HG03457 (cell line): ENCODE measurements around the gene PHRF1.
"Not testable (repeated sequence)": the region's sequence is repeated elsewhere in the genome, so short reads cannot be mapped to it uniquely, and the experiment has no call there.

ENCODE experiments used
- ATAC-seq: cut with Tn5 transposase; IDR thresholded peaks from one replicate; pipeline ENCODE4 v1.9.1; 2021; ENCODE audit warnings: moderate number of reproducible peaks; ENCODE audit not compliant: unreplicated experiment

Gene PHRF1

DNA sequence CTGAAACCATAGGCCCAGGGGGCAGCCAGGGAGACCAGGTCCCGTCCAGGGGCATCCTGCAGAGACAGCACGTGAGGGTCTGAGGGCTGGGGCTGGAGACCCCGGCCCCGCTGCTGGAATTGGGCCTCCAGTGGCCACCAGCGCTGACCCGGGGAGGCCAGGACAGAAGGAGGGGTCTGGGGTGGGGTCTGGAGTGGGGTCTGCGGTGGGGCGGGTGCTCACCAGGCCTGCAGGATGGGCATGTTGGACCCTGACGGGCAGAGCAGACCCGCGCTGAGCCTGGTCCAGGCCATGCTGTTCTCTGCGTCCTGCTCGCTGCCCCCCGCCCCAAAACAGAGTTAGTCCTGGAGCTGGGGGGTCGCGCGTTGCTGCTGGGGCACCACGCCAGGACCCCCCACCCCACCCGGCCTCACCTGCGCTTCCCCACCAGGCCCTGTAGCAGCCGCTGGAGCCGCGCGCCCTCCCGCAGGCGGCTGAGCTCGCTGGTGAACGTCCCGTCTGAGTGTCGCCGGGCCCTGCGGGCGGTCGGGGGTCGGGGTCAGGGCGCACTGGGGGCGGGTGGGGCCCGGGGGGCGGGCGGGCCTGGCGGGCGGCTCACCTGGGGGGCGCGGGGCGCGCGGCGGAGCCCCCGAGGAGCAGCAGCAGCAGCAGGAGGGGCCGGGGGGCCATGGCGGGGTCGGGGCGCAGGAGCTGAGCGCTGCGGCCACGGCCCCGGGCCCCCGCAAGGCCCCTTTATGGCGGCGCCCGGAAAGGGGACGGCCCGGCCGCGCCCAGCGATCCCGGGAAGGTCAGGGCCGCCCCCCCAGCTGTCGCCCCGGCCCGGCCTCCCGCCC, 50.4 kb downstream of the PHRF1 start, which contains the start of gene SCT:
TSS of gene SCT (minus strand) at position 707 of the 833 bp plus-strand sequence. CDS start at position 669, 38 bp downstream.
- ATAC-seq, result no peak

DNA sequence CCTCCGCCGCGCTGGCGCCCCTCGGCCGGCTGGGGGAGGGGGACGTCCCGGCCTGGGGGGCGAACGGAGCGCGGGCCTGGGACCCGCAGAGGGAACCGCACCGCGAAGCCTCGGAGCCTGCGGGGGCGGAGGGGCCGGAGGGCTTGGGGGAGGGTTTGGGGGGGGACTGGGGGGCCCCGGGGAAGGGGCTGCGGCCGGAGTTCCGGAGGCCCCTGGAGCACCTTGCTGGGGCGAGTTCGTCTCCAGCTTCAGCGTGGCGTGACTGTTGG, 51.0 kb downstream of the PHRF1 start:
- ATAC-seq, result no peak

DNA sequence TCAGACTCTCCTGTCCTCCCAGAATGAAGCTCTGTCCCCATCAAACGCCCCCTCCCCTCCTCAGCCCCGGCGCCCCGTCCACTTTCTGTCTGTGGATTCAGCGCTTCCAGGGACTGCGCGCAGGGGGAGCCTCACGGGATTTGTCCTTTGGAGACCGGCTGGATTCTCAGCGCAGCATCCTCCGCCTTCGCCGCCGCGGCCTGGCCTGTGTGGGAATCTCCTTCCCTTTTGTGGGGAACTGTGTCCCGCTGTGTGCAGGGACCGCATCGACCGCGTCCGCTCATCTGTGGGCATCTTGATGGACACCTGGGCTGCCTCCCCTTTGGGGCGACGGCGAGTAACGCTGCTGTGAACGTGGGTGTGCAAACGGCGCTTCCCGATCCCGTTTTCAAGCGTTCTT, 51.8 kb downstream of the PHRF1 start:
- no peak for ATAC-seq

DNA sequence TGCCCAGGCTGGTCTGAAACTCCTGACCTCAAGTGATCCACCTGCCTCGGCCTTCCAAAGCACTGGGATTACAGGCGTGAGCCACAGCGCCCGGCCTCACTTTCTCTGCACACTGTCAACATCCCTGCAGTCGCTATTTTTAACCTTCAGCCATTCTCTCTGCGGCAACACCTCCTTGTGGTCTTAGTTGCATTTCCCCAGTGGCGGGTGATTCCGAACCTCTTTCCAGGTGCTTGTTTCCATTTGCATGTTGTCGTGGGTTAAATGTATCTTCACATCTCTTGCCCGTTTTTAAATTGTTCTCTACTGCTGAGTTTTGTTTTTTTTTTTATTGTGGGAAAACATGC, 52.9 kb downstream of the PHRF1 start:
- no peak for ATAC-seq

DNA sequence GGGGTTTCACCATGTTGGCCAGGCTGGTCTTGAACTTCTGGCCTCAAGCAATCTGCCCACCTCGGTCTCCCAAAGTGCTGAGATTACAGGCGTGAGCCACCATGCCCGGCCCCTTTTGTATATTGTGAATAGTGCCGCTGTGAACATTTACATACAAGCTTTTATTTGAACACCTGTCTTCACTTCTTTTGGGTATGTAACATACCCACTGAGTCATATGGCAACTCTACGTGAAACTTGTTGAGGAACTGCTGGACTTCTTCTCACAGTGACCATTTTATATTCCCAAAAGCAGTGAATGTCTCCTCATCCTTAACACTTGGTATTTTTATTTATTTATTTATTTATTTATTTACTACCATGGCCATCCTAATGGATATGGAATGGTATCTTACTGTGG, 54.6 kb downstream of the PHRF1 start:
- no peak for ATAC-seq

DNA sequence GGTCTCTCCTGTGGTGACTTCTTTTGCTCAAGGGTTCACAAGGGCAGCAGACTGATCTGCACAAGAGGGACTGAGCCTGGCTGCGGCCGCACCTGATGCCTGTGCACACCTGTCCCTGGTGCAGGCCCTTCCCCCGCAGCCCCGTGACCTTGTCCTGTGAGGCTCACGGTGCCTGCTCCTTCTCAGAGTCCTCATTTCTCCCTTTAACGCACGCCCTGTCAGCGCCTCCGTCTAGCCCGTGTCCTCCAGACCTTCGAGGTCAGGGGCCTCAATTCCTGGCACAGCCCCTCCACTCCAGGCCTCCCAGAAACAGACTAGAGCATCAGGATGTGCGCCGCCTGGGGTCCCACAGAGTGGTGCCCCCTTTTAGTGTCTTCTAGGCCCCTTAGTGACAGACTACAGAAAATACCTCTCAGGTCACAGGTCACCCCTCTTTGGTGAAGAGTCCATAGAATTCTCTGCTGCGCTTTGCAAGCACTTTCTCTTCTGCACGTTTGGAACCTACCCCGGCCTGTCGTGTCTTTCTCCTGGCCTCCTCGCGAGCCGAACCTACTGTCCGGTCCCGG, 59.8 kb downstream of the PHRF1 start:
- ATAC-seq, result no peak

DNA sequence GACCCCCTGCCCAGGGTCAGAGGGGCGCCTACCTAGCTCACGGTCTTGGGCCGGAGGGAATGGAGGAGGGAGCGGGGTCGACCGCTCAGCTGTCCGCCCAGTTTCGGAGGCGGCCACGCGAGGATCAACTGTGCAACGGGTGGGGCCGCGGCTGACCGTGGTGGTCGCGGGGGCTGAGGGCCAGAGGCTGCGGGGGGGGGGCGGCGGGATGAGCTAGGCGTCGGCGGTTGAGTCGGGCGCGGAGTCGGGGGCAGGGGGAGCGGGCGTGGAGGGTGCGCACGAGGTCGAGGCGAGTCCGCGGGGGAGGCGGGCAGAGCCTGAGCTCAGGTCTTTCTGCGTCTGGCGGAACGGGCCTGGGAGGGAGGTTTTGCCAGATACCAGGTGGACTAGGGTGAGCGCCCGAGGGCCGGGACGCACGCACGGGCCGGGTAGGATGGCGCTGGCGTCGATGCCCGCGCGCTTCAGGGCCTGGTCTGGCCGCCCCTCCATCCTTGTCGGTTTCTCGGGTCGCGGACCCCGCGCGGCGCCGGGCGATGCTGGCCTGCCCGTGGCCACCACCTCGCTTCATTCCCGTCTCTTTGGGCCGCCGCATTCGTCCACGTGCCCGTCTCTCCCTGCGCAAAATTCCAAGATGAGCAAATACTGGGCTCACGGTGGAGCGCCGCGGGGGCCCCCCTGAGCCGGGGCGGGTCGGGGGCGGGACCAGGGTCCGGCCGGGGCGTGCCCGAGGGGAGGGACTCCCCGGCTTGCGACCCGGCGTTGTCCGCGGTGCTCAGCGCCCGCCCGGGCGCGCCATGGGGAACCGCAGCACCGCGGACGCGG, 60.5 kb downstream of the PHRF1 start, which contains the start of gene DRD4:
TSS of gene DRD4 (plus strand) at position 759 of the 822 bp plus-strand sequence. CDS start at position 795, 36 bp downstream.
- no peak for ATAC-seq

DNA sequence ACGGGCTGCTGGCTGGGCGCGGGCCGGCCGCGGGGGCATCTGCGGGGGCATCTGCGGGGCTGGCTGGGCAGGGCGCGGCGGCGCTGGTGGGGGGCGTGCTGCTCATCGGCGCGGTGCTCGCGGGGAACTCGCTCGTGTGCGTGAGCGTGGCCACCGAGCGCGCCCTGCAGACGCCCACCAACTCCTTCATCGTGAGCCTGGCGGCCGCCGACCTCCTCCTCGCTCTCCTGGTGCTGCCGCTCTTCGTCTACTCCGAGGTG, 61.0 kb downstream of the PHRF1 start:
- no peak for ATAC-seq

DNA sequence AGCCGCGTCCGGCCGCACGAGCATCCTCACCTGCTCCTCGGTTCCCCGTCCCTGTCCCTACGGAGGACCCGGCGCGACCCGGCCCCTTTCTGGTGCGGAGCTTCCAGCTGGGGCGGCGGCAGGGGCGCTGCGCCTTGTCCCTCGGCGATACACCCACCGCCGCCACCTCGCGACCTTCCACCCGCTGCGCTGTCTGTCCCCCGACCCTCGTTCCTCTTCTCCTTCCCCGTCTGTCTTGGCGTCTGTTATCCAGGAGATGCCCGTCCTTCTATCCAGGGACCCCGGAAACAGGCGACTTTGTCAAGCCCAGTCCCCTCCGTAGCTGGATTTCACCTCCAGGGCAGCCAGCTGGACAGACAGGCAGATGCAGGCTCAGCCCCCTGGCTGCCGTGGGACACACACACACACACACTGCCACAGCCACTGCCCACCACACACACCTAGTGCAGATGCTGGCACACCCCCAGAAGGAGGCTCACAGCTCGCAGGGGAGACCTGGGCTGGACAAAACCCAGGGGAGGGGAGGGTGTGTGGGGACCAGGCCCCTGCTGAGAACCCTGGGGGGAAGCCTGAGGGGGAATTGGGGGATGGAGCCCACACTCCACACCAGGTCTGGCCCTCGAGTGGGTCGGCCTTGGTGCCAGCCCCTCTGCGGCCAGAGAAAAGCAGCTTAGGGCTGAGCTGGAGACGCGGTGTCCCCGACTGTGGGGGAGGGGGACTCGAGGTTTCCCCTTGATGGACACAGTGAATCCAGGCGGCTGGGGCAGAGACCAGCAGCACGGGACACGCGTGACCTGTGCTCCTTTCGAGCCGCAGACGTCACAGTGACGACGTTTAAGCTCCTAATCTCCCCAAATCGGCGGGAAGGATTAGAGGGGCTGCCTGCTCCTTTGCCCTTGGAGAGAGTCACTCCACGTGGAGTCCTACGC, 61.6 kb downstream of the PHRF1 start:
- ATAC-seq, result no peak

DNA sequence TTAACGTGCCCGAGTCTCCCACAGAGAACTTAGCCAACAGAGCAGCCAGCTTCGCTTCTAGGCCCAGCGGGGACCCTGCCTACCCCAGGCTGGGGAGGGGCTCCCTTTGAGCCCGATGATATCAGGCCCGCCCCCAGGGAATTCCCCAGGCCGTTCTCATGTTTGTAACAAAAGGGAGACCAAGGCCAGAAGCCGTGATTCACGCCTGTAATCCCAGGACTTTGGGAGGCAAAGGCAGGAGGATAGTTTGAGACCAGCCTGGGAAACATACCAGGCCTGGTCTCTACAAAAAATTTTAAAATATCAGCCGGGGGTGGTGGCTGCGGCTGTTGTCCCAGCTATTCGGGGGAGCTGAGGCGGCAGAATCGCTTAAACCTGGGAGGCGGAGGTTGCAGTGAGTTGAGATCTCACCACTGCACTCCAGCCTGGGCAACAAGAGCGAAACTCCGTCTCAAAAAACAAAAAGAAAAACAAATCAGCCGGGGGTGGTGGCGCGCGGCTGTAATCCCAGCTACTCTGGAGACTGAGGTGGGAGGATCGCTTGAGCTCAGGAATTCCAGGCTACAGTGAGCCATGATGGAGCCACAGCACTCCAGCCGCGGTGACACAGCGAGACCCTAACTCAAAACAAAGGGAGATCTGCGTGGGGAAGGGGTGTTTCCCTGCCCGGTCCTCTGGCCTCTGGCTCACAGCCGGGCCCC, 62.5 kb downstream of the PHRF1 start:
- no peak for ATAC-seq

DNA sequence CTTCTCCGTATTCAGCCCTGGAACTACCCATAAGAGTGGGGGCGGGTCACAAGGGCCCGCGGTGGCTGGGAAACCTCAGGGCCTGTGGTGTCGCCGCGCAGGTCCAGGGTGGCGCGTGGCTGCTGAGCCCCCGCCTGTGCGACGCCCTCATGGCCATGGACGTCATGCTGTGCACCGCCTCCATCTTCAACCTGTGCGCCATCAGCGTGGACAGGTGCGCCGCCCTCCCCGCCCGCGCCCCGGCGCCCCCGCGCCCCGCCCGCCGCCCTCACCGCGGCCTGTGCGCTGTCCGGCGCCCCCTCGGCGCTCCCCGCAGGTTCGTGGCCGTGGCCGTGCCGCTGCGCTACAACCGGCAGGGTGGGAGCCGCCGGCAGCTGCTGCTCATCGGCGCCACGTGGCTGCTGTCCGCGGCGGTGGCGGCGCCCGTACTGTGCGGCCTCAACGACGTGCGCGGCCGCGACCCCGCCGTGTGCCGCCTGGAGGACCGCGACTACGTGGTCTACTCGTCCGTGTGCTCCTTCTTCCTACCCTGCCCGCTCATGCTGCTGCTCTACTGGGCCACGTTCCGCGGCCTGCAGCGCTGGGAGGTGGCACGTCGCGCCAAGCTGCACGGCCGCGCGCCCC, 63.2 kb downstream of the PHRF1 start:
- no peak for ATAC-seq

DNA sequence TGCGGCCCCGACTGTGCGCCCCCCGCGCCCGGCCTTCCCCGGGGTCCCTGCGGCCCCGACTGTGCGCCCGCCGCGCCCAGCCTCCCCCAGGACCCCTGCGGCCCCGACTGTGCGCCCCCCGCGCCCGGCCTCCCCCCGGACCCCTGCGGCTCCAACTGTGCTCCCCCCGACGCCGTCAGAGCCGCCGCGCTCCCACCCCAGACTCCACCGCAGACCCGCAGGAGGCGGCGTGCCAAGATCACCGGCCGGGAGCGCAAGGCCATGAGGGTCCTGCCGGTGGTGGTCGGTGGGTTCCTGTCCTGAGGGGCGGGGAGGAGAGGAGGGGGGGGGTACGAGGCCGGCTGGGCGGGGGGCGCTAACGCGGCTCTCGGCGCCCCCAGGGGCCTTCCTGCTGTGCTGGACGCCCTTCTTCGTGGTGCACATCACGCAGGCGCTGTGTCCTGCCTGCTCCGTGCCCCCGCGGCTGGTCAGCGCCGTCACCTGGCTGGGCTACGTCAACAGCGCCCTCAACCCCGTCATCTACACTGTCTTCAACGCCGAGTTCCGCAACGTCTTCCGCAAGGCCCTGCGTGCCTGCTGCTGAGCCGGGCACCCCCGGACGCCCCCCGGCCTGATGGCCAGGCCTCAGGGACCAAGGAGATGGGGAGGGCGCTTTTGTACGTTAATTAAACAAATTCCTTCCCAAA, 63.9 kb downstream of the PHRF1 start:
- no peak for ATAC-seq

DNA sequence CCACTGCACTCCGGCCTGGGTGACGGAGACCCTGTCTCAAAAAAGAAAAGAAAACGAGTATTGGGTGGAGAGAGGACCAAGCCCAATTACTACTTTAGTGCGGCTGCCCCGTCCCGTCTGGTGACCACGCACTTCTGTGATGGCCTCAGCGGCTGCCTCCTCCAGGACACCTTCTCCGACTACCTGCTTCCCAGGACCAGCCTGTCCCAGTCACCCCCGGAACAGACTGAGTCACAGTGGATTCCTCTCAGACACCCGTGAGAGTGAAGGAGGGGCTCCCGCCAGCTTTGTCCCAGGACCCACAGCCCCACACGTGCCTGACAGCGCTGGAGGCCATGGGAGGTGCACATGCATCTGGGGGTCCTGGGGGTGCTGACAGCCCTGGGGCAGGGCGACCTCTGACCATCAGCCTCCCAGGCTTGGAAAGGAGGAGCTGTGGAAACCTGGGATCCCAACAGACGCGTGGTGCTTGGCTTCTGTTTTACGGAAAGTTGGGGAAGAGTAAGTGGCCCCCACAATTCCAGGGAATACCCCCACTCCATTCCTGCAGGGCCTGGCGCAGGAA, 65.6 kb downstream of the PHRF1 start:
- no peak for ATAC-seq

DNA sequence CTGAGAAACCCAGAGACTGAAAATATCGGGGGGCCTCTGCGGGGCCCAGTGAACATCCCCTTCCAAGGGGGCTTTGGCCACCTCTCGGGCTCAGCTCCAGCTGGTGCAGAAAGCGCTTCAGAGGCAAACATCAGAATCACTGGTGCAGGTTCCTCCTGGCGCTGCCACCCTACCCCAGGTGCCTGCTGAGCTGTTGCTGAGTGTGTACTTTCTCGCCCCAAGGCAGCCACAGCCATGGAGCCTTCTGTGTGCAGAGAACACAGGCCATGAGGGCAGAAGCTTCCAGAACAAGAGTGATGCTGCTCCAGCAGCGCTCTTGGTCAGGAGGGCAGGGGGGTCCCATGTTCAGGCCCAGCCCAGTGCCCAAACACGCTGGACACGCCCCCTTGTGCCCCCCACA, 67.1 kb downstream of the PHRF1 start:
- no peak for ATAC-seq

DNA sequence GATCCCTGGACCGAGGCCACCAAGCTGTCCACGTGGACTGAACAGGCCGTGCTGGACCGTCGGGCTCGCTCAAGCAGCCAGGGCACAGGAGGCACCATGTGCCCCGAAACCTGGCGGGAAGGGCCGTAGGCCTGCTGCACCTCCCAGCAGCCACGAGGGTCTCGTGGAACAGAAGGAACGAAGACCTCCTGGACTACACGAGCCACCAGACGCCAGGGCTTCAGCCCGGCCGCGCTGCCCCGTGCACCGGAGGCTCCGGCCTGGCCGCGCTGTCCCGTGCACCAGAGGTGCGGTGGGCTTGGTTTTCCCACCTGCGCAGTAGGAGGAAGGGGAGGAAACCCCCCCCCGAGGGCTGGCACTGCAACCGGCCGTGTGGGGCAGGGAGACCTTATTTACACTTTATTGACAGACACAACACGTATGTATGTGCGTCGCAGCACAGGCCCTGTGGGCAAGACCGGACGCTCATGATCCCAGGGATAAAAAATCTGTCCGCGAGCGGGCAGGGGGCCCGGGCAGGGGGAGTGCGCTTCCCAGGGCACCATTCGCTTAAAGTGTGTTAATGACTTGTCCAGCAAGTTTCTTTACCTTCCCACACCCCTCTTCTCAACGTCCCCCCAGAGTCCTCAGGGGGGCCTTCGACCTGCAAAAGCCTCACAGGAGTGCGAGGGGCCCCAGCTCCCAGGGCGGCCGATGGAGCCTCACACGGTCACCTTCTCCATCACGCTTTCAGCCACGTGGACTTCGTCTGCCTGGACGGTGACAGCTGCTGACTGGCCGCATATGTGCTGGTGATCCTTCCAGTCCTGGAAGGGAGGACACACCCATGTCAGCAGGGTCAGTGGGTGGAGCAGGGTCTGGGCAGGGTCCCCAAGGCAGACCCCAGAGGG, 67.8 kb downstream of the PHRF1 start:
- ATAC-seq, result no peak

DNA sequence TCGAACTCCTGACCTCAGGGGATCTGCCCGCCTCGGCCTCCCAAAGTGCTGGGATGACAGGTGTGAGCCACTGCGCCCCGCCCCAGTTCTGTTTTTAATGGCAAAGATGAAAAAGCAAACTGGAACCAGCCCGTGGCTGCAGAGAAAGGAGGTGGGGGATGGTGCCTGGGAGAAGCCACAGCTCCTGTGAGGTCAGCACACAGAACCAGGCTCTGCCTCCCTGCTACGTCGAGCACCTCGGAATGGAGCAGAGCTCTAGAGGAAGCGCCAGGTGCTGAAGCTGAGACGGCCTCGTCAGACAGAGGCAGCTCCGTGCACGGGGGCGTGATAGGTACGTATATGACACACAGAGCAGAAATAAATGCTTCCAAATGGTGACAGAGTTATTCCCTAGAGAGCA, 69.3 kb downstream of the PHRF1 start:
- ATAC-seq, result no peak

DNA sequence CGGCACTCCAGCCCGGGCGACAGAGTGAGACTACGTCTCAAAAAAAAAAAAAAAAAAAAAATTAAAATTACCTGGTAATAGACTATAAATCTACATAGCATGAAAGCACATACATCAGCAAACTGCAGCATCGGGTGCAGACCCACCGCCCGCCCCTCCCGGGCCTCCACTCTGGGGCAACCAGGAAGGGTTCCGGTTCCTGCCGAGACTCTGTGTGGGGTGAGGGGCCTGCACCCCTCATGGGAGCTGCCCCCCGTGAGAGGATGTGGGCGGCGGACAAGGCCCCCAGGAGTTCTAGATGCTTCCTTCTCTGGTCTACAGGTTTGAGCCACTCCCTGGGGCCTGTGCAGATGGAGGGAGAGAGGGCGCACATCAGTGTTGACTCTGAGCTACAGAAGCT, 69.9 kb downstream of the PHRF1 start:
- no peak for ATAC-seq

DNA sequence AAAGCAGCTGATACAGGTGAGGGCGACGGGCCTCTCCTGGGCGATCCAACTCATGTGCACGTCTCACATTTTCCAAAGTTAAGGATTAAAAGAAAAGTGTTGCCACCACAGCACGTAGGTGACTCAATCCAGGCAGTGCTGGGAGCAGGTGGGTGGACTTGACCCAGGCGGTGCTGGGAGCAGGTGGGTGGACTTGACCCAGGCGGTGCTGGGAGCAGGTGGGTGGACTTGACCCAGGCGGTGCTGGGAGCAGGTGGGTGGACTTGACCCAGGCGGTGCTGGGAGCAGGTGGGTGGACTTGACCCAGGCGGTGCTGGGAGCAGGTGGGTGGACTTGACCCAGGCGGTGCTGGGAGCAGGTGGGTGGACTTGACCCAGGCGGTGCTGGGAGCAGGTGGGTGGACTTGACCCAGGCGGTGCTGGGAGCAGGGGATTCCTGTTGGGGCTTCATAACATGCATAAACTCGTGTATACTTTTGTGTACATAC, 71.4 kb downstream of the PHRF1 start:
- not testable (repeated sequence) for ATAC-seq
